Mucosa of gallbladder (tissue), 1 donor: ENCODE results near the gene VPS37B. TPM values are rescaled to one million over a fixed set of nuclear protein-coding genes. Genes with fewer than 3 reads are reported as not detected.
A peak's percentile ranks its signal among the peaks of the same experiment; 100 is the strongest.
"Not testable (repeated sequence)": the region's sequence is repeated elsewhere in the genome, so short reads cannot be mapped to it uniquely, and the experiment has no call there.

ENCODE experiments used
- DNase-seq: peaks from one replicate; pipeline ENCODE4 v3.0.0-alpha.2; 2020; ENCODE audit warnings: low spot score
- total RNA-seq: library from RNA; stranded (reverse); gene quantifications from one replicate; pipeline ENCODE4 v1.2.1, GENCODE V29; 2021
- donor health status: DM: no; HTN: no; CAD: no.

The VPS37B gene
- total RNA-seq, 1 donor from 2014 or later = 45.8 TPM

GRCh38 chr12:122882908-122883558, 12.9 kb downstream of the VPS37B start:
- DNase-seq = no peak

- no peak for DNase-seq
Measured at GRCh38 chr12:122880668-122881067, 15.3 kb downstream of the VPS37B start.

- no peak for DNase-seq
Measured at GRCh38 chr12:122880155-122880667, 15.7 kb downstream of the VPS37B start.

- no peak for DNase-seq
Measured at GRCh38 chr12:122878780-122879612, 16.9 kb downstream of the VPS37B start.

GRCh38 chr12:122876731-122877130, 19.2 kb downstream of the VPS37B start:
- DNase-seq = no peak

GRCh38 chr12:122876281-122876680, 19.6 kb downstream of the VPS37B start:
- not testable (repeated sequence) for DNase-seq

GRCh38 chr12:122875590-122876220, 20.2 kb downstream of the VPS37B start:
- DNase-seq = no peak

- DNase-seq = no peak
Measured at GRCh38 chr12:122874081-122874480, 21.8 kb downstream of the VPS37B start.

GRCh38 chr12:122873540-122873939, 22.4 kb downstream of the VPS37B start:
- no peak for DNase-seq

- no peak for DNase-seq
Measured at GRCh38 chr12:122872815-122873361, 23.0 kb downstream of the VPS37B start.

GRCh38 chr12:122871851-122872780, 23.8 kb downstream of the VPS37B start:
- DNase-seq = peak; percentile 86

GRCh38 chr12:122870867-122871664, 24.9 kb downstream of the VPS37B start:
- DNase-seq = no peak

- DNase-seq = no peak
Measured at GRCh38 chr12:122870163-122870842, 25.6 kb downstream of the VPS37B start.

GRCh38 chr12:122869207-122869973, 26.5 kb downstream of the VPS37B start:
- no peak for DNase-seq

- DNase-seq = no peak
Measured at GRCh38 chr12:122868471-122869177, 27.3 kb downstream of the VPS37B start.

GRCh38 chr12:122867691-122868461, 28.0 kb downstream of the VPS37B start:
- peak; percentile 67 for DNase-seq

GRCh38 chr12:122866950-122867607, 28.8 kb downstream of the VPS37B start:
- DNase-seq = no peak
